Peyer's patch (tissue), 4 donors: ENCODE data around the gene KIR2DL3.

Experiments used
- POLR2A ChIP-seq, 2 donors: fragments of 450-650 bp; IDR thresholded peaks; one replicate each; pipeline ENCODE4 v1.5.1; 2017; ENCODE audit warnings: antibody characterized with exemption in 2 of 2, mild to moderate bottlenecking in 2 of 2, moderate library complexity in 2 of 2
- TF ChIP-seq, protein P1 (sequence below), 6 experiments: fragments of 450-650 bp in 4 of 6; fragments of 200-600 bp in 2 of 6; sonication (generic) in 1 of 6; IDR thresholded peaks; one replicate each; pipeline ENCODE4 v1.5.1; 2017 to 2019; ENCODE audit warnings: antibody characterized with exemption in 6 of 6, mild to moderate bottlenecking in 3 of 6, moderate library complexity in 1 of 6

DNA sequence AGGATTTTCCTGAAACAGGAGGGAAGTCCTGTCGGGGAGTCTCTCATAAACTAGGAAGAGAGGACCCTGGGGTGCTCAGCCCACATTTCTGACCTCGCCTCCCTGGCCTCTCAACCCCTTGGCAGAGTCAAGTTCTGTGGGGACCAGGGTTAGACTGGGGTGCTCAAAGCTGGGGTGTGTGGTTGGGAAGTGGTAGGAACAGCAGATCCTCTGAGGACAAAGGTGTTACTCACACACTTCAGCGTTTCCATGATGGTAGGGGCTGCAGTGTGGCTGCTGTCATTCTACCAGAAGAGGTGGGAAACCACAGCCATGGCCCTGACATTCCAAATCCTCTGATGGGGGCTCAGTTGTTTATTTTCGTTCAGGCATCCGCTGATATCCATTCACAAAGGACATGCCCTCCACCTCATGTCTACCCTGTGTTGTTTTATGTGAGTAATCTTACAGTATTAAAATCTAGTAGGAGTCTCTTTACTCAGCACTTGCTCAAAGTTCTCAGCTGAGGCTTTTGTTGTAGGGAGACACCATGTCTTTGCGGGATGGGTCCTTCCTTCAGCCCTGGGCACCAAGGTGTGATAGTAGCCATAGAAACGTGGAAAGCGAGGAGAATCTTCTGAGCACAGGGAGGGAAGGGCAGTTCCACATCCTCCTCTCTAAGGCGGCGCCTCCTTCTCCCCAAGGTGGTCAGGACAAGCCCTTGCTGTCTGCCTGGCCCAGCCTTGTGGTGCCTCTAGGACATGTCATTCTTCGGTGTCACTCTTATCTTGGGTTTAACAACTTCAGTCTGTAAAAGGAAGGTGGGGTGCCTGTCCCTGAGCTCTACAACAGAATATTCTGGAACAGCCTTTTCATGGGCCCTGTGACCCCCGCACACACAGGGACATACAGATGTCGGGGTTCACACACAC, 1.5 kb downstream of the KIR2DL3 start:
- TF ChIP-seq, protein P1, sequence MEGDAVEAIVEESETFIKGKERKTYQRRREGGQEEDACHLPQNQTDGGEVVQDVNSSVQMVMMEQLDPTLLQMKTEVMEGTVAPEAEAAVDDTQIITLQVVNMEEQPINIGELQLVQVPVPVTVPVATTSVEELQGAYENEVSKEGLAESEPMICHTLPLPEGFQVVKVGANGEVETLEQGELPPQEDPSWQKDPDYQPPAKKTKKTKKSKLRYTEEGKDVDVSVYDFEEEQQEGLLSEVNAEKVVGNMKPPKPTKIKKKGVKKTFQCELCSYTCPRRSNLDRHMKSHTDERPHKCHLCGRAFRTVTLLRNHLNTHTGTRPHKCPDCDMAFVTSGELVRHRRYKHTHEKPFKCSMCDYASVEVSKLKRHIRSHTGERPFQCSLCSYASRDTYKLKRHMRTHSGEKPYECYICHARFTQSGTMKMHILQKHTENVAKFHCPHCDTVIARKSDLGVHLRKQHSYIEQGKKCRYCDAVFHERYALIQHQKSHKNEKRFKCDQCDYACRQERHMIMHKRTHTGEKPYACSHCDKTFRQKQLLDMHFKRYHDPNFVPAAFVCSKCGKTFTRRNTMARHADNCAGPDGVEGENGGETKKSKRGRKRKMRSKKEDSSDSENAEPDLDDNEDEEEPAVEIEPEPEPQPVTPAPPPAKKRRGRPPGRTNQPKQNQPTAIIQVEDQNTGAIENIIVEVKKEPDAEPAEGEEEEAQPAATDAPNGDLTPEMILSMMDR (IDR thresholded peaks at IDR 0.05) = no peak
- TF ChIP-seq POLR2A (IDR thresholded peaks at IDR 0.05) = no peak
